ENCODE measurements around the gene MYO7A.

MYO7A gene

GRCh38 chr11:77198440-77198849, 70.4 kb downstream of the MYO7A start:
- peak; percentile 11 for DNase-seq (ENCODE audit: extremely low read depth, low read depth)
- H3K4me3 ChIP-seq (replicated peaks; ENCODE audit: low read depth, low read length): no peak overlapping the region
- peak; percentile 53 for TF ChIP-seq CTCF (IDR thresholded peaks at IDR 0.05; ENCODE audit: low read depth, low read length, missing control alignments)

- no peak for TF ChIP-seq CTCF (IDR thresholded peaks at IDR 0.05; ENCODE audit: low read depth, low read length, missing control alignments)
- no peak for DNase-seq (ENCODE audit: extremely low read depth, low read depth)
- H3K4me3 ChIP-seq (replicated peaks; ENCODE audit: low read depth, low read length): no peak overlapping the region
These were observed 71.2 kb downstream of the MYO7A start for GRCh38 chr11:77199137-77199745.

DNA sequence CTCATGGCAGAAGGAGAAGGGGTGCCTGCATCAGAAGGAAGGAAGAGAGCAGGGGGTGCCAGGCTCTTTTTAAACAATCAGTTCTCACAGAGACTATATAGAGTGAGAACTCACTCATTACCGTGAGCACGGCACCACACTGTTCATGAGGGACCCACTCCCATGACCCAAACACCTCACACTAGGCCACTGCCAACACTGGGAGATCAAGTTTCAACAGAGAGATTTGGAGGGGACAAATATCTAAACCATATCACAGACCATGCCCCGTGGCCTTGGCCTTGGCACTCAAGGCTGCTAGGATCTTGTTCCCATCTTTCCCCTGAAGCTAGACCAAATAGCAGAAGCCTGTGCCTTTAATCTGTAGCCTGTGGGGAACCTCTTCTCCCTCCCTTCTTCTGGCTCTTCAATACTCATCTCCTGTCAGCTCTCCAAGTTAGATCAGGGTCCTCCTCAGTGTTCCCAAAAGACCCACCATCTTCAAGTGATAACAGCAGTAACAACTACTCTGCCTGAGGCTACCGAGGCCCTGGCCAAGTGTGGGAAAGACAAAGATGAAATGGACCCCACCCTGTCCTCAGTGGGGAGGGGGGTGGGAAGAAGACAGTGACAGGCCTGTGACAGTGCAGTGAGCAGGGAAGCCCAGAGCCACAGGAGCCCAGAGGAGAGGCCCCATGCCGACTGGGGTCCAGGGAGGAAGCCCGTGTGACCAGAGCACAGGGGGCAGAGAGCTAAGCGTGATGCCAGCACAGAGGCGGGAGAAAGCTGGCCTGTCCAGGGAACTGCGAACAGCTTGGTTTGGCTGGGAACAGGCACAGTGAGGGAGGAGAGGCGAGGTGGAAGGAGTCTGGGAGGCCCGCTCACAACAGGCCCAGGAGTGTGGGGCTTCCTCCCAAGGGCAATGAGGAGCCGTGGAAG, 72.6 kb downstream of the MYO7A start:
- no peak for DNase-seq (ENCODE audit: extremely low read depth, low read depth)
- no peak for TF ChIP-seq CTCF (IDR thresholded peaks at IDR 0.05; ENCODE audit: low read depth, low read length, missing control alignments)
- no peak overlapping the region for H3K4me3 ChIP-seq (replicated peaks; ENCODE audit: low read depth, low read length)

GRCh38 chr11:77201370-77201769, 73.3 kb downstream of the MYO7A start:
- H3K4me3 ChIP-seq (replicated peaks; ENCODE audit: low read depth, low read length): no peak overlapping the region
- no peak for TF ChIP-seq CTCF (IDR thresholded peaks at IDR 0.05; ENCODE audit: low read depth, low read length, missing control alignments)
- no peak for DNase-seq (ENCODE audit: extremely low read depth, low read depth)

- no peak for DNase-seq (ENCODE audit: extremely low read depth, low read depth)
- H3K4me3 ChIP-seq (replicated peaks; ENCODE audit: low read depth, low read length): no peak overlapping the region
- TF ChIP-seq CTCF (IDR thresholded peaks at IDR 0.05; ENCODE audit: low read depth, low read length, missing control alignments): no peak
These were observed 74.2 kb downstream of the MYO7A start for GRCh38 chr11:77201991-77202841.

Data from HFF-Myc (cell line).